ENCODE results near the gene CSGALNACT2. TPM values are rescaled to one million over a fixed set of nuclear protein-coding genes. Genes with fewer than 3 reads are reported as not detected.
"Not testable (repeated sequence)": the region's sequence is repeated elsewhere in the genome, so short reads cannot be mapped to it uniquely, and the experiment has no call there.

Gene CSGALNACT2
- total and polyA plus RNA-seq, 2 donors from 2014 or later, result 4.8 to 20.0 TPM

DNA sequence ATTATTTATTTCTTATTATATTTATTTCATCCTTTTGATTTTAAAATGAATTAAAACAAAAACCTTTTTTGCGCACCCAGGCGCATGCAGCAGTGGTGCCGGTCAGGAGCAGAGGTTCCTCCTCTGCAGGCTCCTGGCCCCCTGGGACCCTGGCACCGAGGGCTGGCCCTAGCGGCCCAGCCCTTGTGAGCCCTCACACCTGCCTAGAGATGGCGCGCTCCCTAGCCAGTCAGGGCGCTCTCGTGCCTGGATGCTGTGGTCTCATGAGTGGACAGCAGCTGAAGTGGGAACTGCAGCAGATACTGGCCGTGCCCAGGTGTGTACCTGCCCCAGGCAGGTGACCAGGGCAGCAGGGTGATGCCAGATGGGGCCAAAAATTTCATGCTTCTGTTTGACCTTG lies 47.6 kb upstream of the CSGALNACT2 start:
- no peak for FAIRE-seq
- intact Hi-C loops (cut with DNase I), result no loop called here
- no peaks in the 10 kb centered on the region for H3K9me3 ChIP-seq (ENCODE audit: control insufficient read depth in 2 of 3, insufficient read depth in 1 of 3, low read length in 3 of 3)
- no peaks in the 10 kb centered on the region for H3K4me1 ChIP-seq (ENCODE audit: control insufficient read depth in 2 of 3, insufficient read depth in 2 of 3, low read depth in 1 of 3, low read length in 3 of 3)
- H3K27ac ChIP-seq (ENCODE audit: low read depth in 2 of 2, low read length in 2 of 2), result no peak overlapping the region
- H3K27me3 ChIP-seq (ENCODE audit: control insufficient read depth, insufficient read depth, low read length), result no peaks in the 10 kb centered on the region
- no peak overlapping the region for H3K9ac ChIP-seq (ENCODE audit: low read length in 3 of 3)
- TF ChIP-seq, protein P1, sequence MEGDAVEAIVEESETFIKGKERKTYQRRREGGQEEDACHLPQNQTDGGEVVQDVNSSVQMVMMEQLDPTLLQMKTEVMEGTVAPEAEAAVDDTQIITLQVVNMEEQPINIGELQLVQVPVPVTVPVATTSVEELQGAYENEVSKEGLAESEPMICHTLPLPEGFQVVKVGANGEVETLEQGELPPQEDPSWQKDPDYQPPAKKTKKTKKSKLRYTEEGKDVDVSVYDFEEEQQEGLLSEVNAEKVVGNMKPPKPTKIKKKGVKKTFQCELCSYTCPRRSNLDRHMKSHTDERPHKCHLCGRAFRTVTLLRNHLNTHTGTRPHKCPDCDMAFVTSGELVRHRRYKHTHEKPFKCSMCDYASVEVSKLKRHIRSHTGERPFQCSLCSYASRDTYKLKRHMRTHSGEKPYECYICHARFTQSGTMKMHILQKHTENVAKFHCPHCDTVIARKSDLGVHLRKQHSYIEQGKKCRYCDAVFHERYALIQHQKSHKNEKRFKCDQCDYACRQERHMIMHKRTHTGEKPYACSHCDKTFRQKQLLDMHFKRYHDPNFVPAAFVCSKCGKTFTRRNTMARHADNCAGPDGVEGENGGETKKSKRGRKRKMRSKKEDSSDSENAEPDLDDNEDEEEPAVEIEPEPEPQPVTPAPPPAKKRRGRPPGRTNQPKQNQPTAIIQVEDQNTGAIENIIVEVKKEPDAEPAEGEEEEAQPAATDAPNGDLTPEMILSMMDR (IDR thresholded peaks at IDR 0.05; ENCODE audit: borderline replicate concordance, extremely low read depth, insufficient read depth), result no peak
- no peak for DNase-seq
- no peaks in the 10 kb centered on the region for H3K36me3 ChIP-seq (ENCODE audit: control insufficient read depth in 2 of 3, insufficient read depth in 3 of 3, low read length in 3 of 3)
- no peak overlapping the region for H3K4me3 ChIP-seq (ENCODE audit: low read length in 3 of 3)

DNA sequence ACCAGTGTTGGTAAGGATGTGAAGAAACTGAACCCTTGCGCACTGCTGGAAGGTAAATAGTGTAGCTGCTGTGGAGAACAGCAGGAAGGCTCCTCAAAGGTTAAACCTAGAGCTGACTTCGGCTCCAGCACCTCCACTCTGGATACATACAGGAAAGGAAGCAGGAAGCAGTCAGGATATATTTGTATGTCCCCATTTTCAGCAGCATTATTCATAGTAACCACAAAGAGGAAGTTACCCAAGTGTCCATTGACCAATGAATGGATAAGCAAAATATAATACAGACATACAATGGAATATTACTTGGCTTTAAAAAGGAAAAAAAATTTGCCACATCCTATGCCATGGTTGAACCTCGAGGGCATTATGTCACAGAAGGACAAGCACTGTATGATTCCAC lies 46.4 kb upstream of the CSGALNACT2 start:
- no peak for FAIRE-seq
- intact Hi-C loops (cut with DNase I), result no loop called here

DNA sequence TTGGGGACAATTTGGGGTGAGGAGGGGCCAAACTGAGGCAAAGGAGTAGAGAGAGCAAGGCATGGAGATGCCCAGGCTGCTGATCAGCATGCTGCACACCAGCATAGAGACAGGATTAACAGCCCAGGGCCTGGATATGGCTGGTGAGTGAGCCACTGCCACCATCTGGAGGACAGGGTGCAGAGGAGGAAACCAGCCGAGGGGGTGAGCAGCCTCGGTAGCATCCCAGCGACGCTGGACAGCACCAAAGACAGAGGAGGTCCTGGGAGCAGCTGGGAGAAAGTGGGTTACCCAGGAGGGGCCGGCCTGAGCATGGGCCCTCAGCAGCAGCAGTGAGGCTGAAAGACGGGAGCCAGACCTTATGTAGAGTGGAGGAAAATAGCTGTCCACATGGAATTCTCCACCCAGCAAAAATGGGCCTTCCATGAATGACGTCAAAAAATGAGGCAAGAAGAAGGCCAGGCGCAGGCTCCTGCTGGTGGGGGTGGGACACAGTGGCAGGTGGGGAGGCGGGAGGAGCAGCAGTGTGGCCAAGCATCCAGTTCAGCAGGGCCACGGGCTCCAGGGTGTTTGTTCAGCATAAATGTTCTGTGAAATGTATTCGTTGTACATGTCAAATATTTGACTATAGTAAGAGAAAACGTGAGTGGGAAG lies 44.7 kb upstream of the CSGALNACT2 start:
- Histone ChIP-seq H3K27ac (ENCODE audit: low read depth in 2 of 2, low read length in 2 of 2) (no peak overlapping the region), H3K4me1 (ENCODE audit: control insufficient read depth in 2 of 3, insufficient read depth in 2 of 3, low read depth in 1 of 3, low read length in 3 of 3) (no peaks in the 10 kb centered on the region), H3K9ac (ENCODE audit: low read length in 3 of 3) (no peak overlapping the region), H3K9me3 (ENCODE audit: control insufficient read depth in 2 of 3, insufficient read depth in 1 of 3, low read length in 3 of 3) (no peaks in the 10 kb centered on the region), H3K4me3 (ENCODE audit: low read length in 3 of 3) (no peak overlapping the region), H3K36me3 (ENCODE audit: control insufficient read depth in 2 of 3, insufficient read depth in 3 of 3, low read length in 3 of 3) (no peaks in the 10 kb centered on the region), H3K27me3 (ENCODE audit: control insufficient read depth, insufficient read depth, low read length) (no peaks in the 10 kb centered on the region)
- TF ChIP-seq, protein P1 (IDR thresholded peaks at IDR 0.05; ENCODE audit: borderline replicate concordance, extremely low read depth, insufficient read depth), result no peak
- DNase-seq, result peak in 4 of 5 donors; percentile 45 to 63 (median 54)
- FAIRE-seq, result no peak
- intact Hi-C loops (cut with DNase I), result no loop called here

More for the DNA sequence above, 46.4 kb upstream of the CSGALNACT2 start:
- no peaks in the 10 kb centered on the region for H3K9me3 ChIP-seq (ENCODE audit: control insufficient read depth in 2 of 3, insufficient read depth in 1 of 3, low read length in 3 of 3)
- no peaks in the 10 kb centered on the region for H3K36me3 ChIP-seq (ENCODE audit: control insufficient read depth in 2 of 3, insufficient read depth in 3 of 3, low read length in 3 of 3)
- no peak overlapping the region for H3K4me3 ChIP-seq (ENCODE audit: low read length in 3 of 3)
- H3K27me3 ChIP-seq (ENCODE audit: control insufficient read depth, insufficient read depth, low read length), result no peaks in the 10 kb centered on the region
- TF ChIP-seq, protein P1 (IDR thresholded peaks at IDR 0.05; ENCODE audit: borderline replicate concordance, extremely low read depth, insufficient read depth), result no peak
- H3K27ac ChIP-seq (ENCODE audit: low read depth in 2 of 2, low read length in 2 of 2), result no peak overlapping the region
- DNase-seq, result no peak
- no peaks in the 10 kb centered on the region for H3K4me1 ChIP-seq (ENCODE audit: control insufficient read depth in 2 of 3, insufficient read depth in 2 of 3, low read depth in 1 of 3, low read length in 3 of 3)
- no peak overlapping the region for H3K9ac ChIP-seq (ENCODE audit: low read length in 3 of 3)

DNA sequence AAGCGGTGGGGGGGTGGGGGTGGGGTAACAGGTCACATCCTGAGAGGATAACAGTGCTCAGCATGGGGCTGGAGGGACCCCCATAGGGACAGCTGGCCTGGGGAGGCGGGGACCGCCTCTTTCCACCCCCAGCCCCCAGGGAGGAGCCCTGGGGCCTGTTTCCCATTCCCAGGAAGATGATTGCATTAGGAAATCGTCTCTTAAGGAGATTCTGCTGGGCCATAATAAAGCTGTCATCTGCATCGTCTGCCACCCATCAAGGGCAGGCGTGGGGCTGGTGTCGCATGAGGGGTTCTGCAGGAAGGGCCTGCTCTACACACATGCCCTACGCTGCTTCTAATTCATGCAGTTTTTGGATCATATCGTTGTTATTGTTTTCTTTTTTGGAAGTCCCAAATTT lies 44.2 kb upstream of the CSGALNACT2 start:
- Histone ChIP-seq H3K36me3 (ENCODE audit: control insufficient read depth in 2 of 3, insufficient read depth in 3 of 3, low read length in 3 of 3) (no peaks in the 10 kb centered on the region), H3K27me3 (ENCODE audit: control insufficient read depth, insufficient read depth, low read length) (no peaks in the 10 kb centered on the region), H3K9me3 (ENCODE audit: control insufficient read depth in 2 of 3, insufficient read depth in 1 of 3, low read length in 3 of 3) (no peaks in the 10 kb centered on the region), H3K9ac (ENCODE audit: low read length in 3 of 3) (no peak overlapping the region), H3K27ac (ENCODE audit: low read depth in 2 of 2, low read length in 2 of 2) (no peak overlapping the region), H3K4me1 (ENCODE audit: control insufficient read depth in 2 of 3, insufficient read depth in 2 of 3, low read depth in 1 of 3, low read length in 3 of 3) (no peaks in the 10 kb centered on the region), H3K4me3 (ENCODE audit: low read length in 3 of 3) (no peak overlapping the region)
- FAIRE-seq (no peak), DNase-seq (no peak)
- intact Hi-C loops (cut with DNase I), result no loop called here
- TF ChIP-seq, protein P1 (IDR thresholded peaks at IDR 0.05; ENCODE audit: borderline replicate concordance, extremely low read depth, insufficient read depth), result no peak

DNA sequence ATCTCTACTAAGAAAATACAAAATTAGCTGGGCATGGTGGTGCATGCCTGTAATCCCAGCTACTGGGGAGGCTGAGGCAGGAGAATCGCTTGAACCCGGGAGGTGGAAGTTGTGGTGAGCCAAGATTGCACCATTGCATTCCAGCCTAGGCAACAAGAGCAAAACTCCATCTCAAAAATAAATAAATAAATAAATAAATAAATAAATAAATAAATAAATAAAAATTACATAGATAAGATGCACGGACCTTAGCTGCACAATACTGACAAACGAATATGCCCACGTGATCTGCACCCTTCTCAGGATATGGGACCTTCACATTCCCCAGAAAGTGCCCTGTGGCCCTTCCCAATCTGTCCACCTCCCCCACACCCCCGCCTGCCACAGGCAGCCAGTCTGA lies 38.9 kb upstream of the CSGALNACT2 start:
- intact Hi-C loops (cut with DNase I); FAIRE-seq: not testable (repeated sequence)

More for the DNA sequence above, 38.9 kb upstream of the CSGALNACT2 start:
- DNase-seq; H3K36me3 ChIP-seq (ENCODE audit: control insufficient read depth in 2 of 3, insufficient read depth in 3 of 3, low read length in 3 of 3); H3K27ac ChIP-seq (ENCODE audit: low read depth in 2 of 2, low read length in 2 of 2); H3K27me3 ChIP-seq (ENCODE audit: control insufficient read depth, insufficient read depth, low read length); H3K9ac ChIP-seq (ENCODE audit: low read length in 3 of 3); H3K4me3 ChIP-seq (ENCODE audit: low read length in 3 of 3); H3K9me3 ChIP-seq (ENCODE audit: control insufficient read depth in 2 of 3, insufficient read depth in 1 of 3, low read length in 3 of 3); H3K4me1 ChIP-seq (ENCODE audit: control insufficient read depth in 2 of 3, insufficient read depth in 2 of 3, low read depth in 1 of 3, low read length in 3 of 3): not testable (repeated sequence)

All from kidney (tissue), 14 donors.